IPS-20b (cell line): Measurements from ENCODE around the gene ABCG5.

Source experiments
- H3K27ac ChIP-seq: one replicate; pipeline ENCODE4 v1.5.1; 2013; ENCODE audit warnings: low read length
- H3K27me3 ChIP-seq: 2 replicates; pipeline ENCODE4 v1.6.1; 2013; ENCODE audit warnings: mild to moderate bottlenecking, low read length, inconsistent platforms; ENCODE audit not compliant: insufficient read depth
- H3K36me3 ChIP-seq: 2 replicates; pipeline ENCODE4 v1.6.1; 2013; ENCODE audit warnings: low read depth, mild to moderate bottlenecking, inconsistent platforms, low read length, moderate library complexity; ENCODE audit not compliant: insufficient read depth
- H3K4me1 ChIP-seq: 2 replicates; pipeline ENCODE4 v1.6.1; 2013; ENCODE audit warnings: mild to moderate bottlenecking, control low read depth, inconsistent platforms, low read length, moderate library complexity; ENCODE audit not compliant: insufficient read depth
- H3K4me3 ChIP-seq: 2 replicates; pipeline ENCODE4 v1.5.1; 2013; ENCODE audit warnings: mild to moderate bottlenecking, low read length, inconsistent platforms
- H3K9ac ChIP-seq: 2 replicates; pipeline ENCODE4 v1.6.1; 2013; ENCODE audit warnings: low read depth, mild to moderate bottlenecking, inconsistent platforms, low read length, moderate library complexity
- H3K9me3 ChIP-seq: 2 replicates; pipeline ENCODE4 v1.6.1; 2013; ENCODE audit warnings: mild to moderate bottlenecking, low read depth, low read length, inconsistent platforms; ENCODE audit not compliant: insufficient read depth

Gene ABCG5

GRCh38 chr2:43800894-43801293 lies 37.7 kb downstream of the ABCG5 start:
- H3K4me3 ChIP-seq = no peak overlapping the region
- no peaks in the 10 kb centered on the region for H3K36me3 ChIP-seq
- H3K27me3 ChIP-seq = no peaks in the 10 kb centered on the region

GRCh38 chr2:43798300-43798699 lies 40.3 kb downstream of the ABCG5 start:
- Histone ChIP-seq H3K4me3 (no peak overlapping the region), H3K27me3 (no peaks in the 10 kb centered on the region), H3K9me3 (no peaks in the 10 kb centered on the region), H3K36me3 (no peaks in the 10 kb centered on the region), H3K4me1 (no peaks in the 10 kb centered on the region), H3K9ac (no peak overlapping the region), H3K27ac (no peak overlapping the region)

More at GRCh38 chr2:43800894-43801293, 37.7 kb downstream of the ABCG5 start:
- Histone ChIP-seq H3K27ac (no peak overlapping the region), H3K4me1 (no peaks in the 10 kb centered on the region), H3K9me3 (no peaks in the 10 kb centered on the region), H3K9ac (no peak overlapping the region)

- no peak overlapping the region for H3K4me3 ChIP-seq
- H3K9me3 ChIP-seq = no peaks in the 10 kb centered on the region
- H3K4me1 ChIP-seq = no peaks in the 10 kb centered on the region
- H3K9ac ChIP-seq = no peak overlapping the region
- H3K27me3 ChIP-seq = no peaks in the 10 kb centered on the region
- H3K36me3 ChIP-seq = no peaks in the 10 kb centered on the region
- H3K27ac ChIP-seq = no peak overlapping the region
These were observed 42.4 kb downstream of the ABCG5 start for GRCh38 chr2:43796206-43796605.

- no peaks in the 10 kb centered on the region for H3K27me3 ChIP-seq
- H3K27ac ChIP-seq = no peak overlapping the region
- no peak overlapping the region for H3K4me3 ChIP-seq
- H3K9ac ChIP-seq = no peak overlapping the region
- no peaks in the 10 kb centered on the region for H3K4me1 ChIP-seq
- no peaks in the 10 kb centered on the region for H3K9me3 ChIP-seq
- H3K36me3 ChIP-seq = no peaks in the 10 kb centered on the region
These were observed 43.7 kb downstream of the ABCG5 start for GRCh38 chr2:43794956-43795355.

GRCh38 chr2:43792653-43793052 lies 46.0 kb downstream of the ABCG5 start:
- H3K27me3 ChIP-seq = no peaks in the 10 kb centered on the region
- H3K4me1 ChIP-seq = no peaks in the 10 kb centered on the region
- H3K4me3 ChIP-seq = no peak overlapping the region
- no peak overlapping the region for H3K9ac ChIP-seq
- H3K36me3 ChIP-seq = no peaks in the 10 kb centered on the region
- H3K9me3 ChIP-seq = no peaks in the 10 kb centered on the region
- H3K27ac ChIP-seq = no peak overlapping the region

- Histone ChIP-seq H3K9ac (no peak overlapping the region), H3K27ac (no peak overlapping the region), H3K4me3 (no peak overlapping the region)
These were observed 47.4 kb downstream of the ABCG5 start for GRCh38 chr2:43791035-43791765.

GRCh38 chr2:43790147-43790546 lies 48.5 kb downstream of the ABCG5 start:
- Histone ChIP-seq H3K9ac (no peak overlapping the region), H3K27me3 (no peaks in the 10 kb centered on the region), H3K36me3 (no peaks in the 10 kb centered on the region), H3K4me3 (no peak overlapping the region), H3K4me1 (no peaks in the 10 kb centered on the region), H3K9me3 (no peaks in the 10 kb centered on the region), H3K27ac (no peak overlapping the region)

More at GRCh38 chr2:43791035-43791765, 47.4 kb downstream of the ABCG5 start:
- Histone ChIP-seq H3K4me1 (no peaks in the 10 kb centered on the region), H3K9me3 (no peaks in the 10 kb centered on the region), H3K36me3 (no peaks in the 10 kb centered on the region), H3K27me3 (no peaks in the 10 kb centered on the region)

GRCh38 chr2:43788646-43789045 lies 50.0 kb downstream of the ABCG5 start:
- H3K36me3 ChIP-seq = no peaks in the 10 kb centered on the region
- H3K9me3 ChIP-seq = no peaks in the 10 kb centered on the region
- H3K27me3 ChIP-seq = no peaks in the 10 kb centered on the region
- no peaks in the 10 kb centered on the region for H3K4me1 ChIP-seq
- H3K4me3 ChIP-seq = no peak overlapping the region
- H3K9ac ChIP-seq = no peak overlapping the region
- H3K27ac ChIP-seq = no peak overlapping the region

- H3K4me1 ChIP-seq = no peaks in the 10 kb centered on the region
- H3K9ac ChIP-seq = no peak overlapping the region
- H3K27ac ChIP-seq = no peak overlapping the region
- H3K27me3 ChIP-seq = no peaks in the 10 kb centered on the region
- H3K4me3 ChIP-seq = no peak overlapping the region
- H3K9me3 ChIP-seq = no peaks in the 10 kb centered on the region
- no peaks in the 10 kb centered on the region for H3K36me3 ChIP-seq
These were observed 50.7 kb downstream of the ABCG5 start for GRCh38 chr2:43787895-43788294.

GRCh38 chr2:43778233-43778632 lies 60.4 kb downstream of the ABCG5 start:
- H3K9ac ChIP-seq = no peak overlapping the region
- no peak overlapping the region for H3K4me3 ChIP-seq
- no peak overlapping the region for H3K27ac ChIP-seq
- H3K9me3 ChIP-seq = no peaks in the 10 kb centered on the region
- no peaks in the 10 kb centered on the region for H3K4me1 ChIP-seq
- H3K36me3 ChIP-seq = no peaks in the 10 kb centered on the region
- no peaks in the 10 kb centered on the region for H3K27me3 ChIP-seq

- Histone ChIP-seq H3K4me3 (no peak overlapping the region), H3K27me3 (no peaks in the 10 kb centered on the region), H3K27ac (no peak overlapping the region), H3K36me3 (no peaks in the 10 kb centered on the region), H3K9me3 (no peaks in the 10 kb centered on the region), H3K4me1 (no peaks in the 10 kb centered on the region), H3K9ac (no peak overlapping the region)
These were observed 61.2 kb downstream of the ABCG5 start for GRCh38 chr2:43777306-43777926.

GRCh38 chr2:43776324-43776723 lies 62.3 kb downstream of the ABCG5 start:
- H3K27me3 ChIP-seq = no peaks in the 10 kb centered on the region
- no peak overlapping the region for H3K9ac ChIP-seq

More at GRCh38 chr2:43776324-43776723, 62.3 kb downstream of the ABCG5 start:
- H3K4me3 ChIP-seq = no peak overlapping the region
- H3K36me3 ChIP-seq = no peaks in the 10 kb centered on the region
- no peak overlapping the region for H3K27ac ChIP-seq
- no peaks in the 10 kb centered on the region for H3K4me1 ChIP-seq
- no peaks in the 10 kb centered on the region for H3K9me3 ChIP-seq
